Measurements from ENCODE around the gene SERINC4.
A peak's percentile ranks its signal among the peaks of the same experiment; 100 is the strongest.

Gene SERINC4

GRCh38 chr15:43795997-43796396 is 4.0 kb downstream of the SERINC4 start:
- DNase-seq, result no peak

- DNase-seq, result no peak
These were observed 4.8 kb downstream of the SERINC4 start for GRCh38 chr15:43795197-43795596.

GRCh38 chr15:43794269-43795037 is 5.6 kb downstream of the SERINC4 start:
- DNase-seq, result no peak

- DNase-seq, result no peak
These were observed 6.4 kb downstream of the SERINC4 start for GRCh38 chr15:43793647-43794046.

GRCh38 chr15:43792761-43793476 is 7.1 kb downstream of the SERINC4 start:
- no peak for DNase-seq

GRCh38 chr15:43791993-43792760 is 7.8 kb downstream of the SERINC4 start, which contains the start of gene SERF2:
SERF2 (plus strand) TSS chr15:43792320; CDS start chr15:43792377, 57 bp downstream.
- DNase-seq, result peak; percentile 83

GRCh38 chr15:43789409-43789808 is 10.6 kb downstream of the SERINC4 start:
- no peak for DNase-seq

GRCh38 chr15:43779016-43779415 is 21.0 kb downstream of the SERINC4 start:
- DNase-seq, result no peak

GRCh38 chr15:43777267-43777914 is 22.6 kb downstream of the SERINC4 start:
- DNase-seq, result peak; percentile 52

- peak; percentile 29 for DNase-seq
These were observed 23.2 kb downstream of the SERINC4 start, which contains the start of gene ELL3 for GRCh38 chr15:43776718-43777266. ELL3 (minus strand) TSS chr15:43776966; CDS start chr15:43776901, 65 bp downstream.

- no peak for DNase-seq
These were observed 23.8 kb downstream of the SERINC4 start for GRCh38 chr15:43776101-43776717.

GRCh38 chr15:43775411-43775965 is 24.5 kb downstream of the SERINC4 start:
- DNase-seq, result no peak

GRCh38 chr15:43774062-43774461 is 26.0 kb downstream of the SERINC4 start:
- DNase-seq, result no peak

GRCh38 chr15:43772624-43773023 is 27.4 kb downstream of the SERINC4 start:
- no peak for DNase-seq

- DNase-seq, result no peak
These were observed 28.2 kb downstream of the SERINC4 start for GRCh38 chr15:43771816-43772215.

- DNase-seq, result no peak
These were observed 30.3 kb downstream of the SERINC4 start for GRCh38 chr15:43769584-43770228.

- no peak for DNase-seq
These were observed 36.1 kb downstream of the SERINC4 start for GRCh38 chr15:43763819-43764446.

- no peak for DNase-seq
These were observed 37.2 kb downstream of the SERINC4 start for GRCh38 chr15:43762824-43763223.

- DNase-seq, result no peak
These were observed 48.1 kb downstream of the SERINC4 start for GRCh38 chr15:43751885-43752284.

GRCh38 chr15:43749690-43750345 is 50.2 kb downstream of the SERINC4 start:
- no peak for DNase-seq

All from GF-D8 (cell line).